GM21526 (cell line): ENCODE results near the gene BAX.

Source experiments
- ATAC-seq: cut with Tn5 transposase; IDR thresholded peaks from one replicate; pipeline ENCODE4 v1.9.1; 2021; ENCODE audit warnings: moderate library complexity; ENCODE audit not compliant: unreplicated experiment, low FRiP score

BAX gene

GRCh38 chr19:48928164-48929025 is 26.3 kb upstream of the BAX start:
- ATAC-seq, result no peak

GRCh38 chr19:48933382-48933932 is 21.2 kb upstream of the BAX start, which contains the start of gene DHDH:
Gene DHDH, plus strand, starts transcription at chr19:48933699. Its CDS starts 23 bp downstream, at chr19:48933722.
- ATAC-seq, result no peak

DNA sequence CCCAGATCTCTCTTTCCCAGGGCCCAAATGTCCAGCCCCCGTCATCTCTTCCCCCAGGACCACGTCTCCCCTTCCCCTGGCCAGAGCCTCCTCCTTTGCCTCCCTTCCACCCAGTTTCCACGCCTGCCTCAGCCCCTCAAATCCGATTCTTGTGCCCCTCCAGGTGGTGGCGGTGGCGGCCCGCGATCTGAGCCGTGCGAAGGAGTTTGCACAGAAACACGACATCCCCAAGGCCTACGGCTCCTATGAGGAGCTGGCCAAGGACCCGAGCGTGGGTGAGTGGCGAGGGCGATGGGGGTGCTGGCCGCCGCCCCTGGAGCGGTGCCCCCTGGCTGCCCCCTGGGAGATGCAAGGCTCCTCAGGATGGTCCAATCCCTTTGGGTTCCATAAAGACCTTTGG is 19.8 kb upstream of the BAX start:
- ATAC-seq, result no peak

- ATAC-seq, result no peak
Measured at GRCh38 chr19:48935864-48936263, 18.8 kb upstream of the BAX start.

GRCh38 chr19:48938256-48938655 is 16.4 kb upstream of the BAX start:
- no peak for ATAC-seq

GRCh38 chr19:48940902-48941301 is 13.8 kb upstream of the BAX start:
- no peak for ATAC-seq

GRCh38 chr19:48943081-48943480 is 11.6 kb upstream of the BAX start:
- no peak for ATAC-seq

GRCh38 chr19:48945415-48945814 is 9.3 kb upstream of the BAX start:
- no peak for ATAC-seq

- ATAC-seq, result no peak
Measured at GRCh38 chr19:48945817-48946216, 8.9 kb upstream of the BAX start.

GRCh38 chr19:48946463-48947257 is 8.0 kb upstream of the BAX start:
- no peak for ATAC-seq

DNA sequence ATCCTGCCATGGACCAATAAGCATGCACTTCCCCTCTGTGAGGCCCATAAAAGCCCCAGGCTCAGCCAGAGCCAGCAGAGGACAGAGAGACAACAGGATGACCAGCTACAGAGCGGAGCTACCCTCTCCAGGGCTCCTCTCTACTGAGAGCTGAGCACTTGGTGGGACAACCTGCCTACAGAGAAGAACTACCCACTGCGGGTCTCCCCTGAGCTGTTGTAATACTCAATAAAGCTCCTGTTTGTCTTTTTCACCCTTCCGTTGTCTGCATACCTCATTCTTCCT is 7.5 kb upstream of the BAX start:
- ATAC-seq, result no peak

DNA sequence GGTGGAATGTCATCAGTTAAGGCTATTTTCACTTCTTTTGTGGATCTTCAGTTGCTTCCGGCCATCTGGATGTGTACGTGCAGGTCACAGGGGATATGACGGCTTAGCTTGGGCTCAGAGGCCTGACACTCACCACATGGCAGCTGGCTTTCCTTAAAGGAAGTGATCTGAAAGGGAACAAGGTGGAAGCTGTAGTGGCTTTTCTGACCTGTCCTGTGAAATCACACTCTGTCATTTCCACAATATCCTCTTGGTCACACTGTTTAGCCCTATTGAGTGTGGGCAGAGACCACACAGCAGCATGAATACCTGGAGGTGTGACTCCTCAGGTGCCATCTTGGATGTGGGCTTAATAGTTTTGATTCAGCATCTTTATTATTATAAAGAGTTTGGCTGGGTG is 4.5 kb upstream of the BAX start:
- ATAC-seq, result no peak

GRCh38 chr19:48950830-48951519 is 3.7 kb upstream of the BAX start:
- ATAC-seq, result no peak

DNA sequence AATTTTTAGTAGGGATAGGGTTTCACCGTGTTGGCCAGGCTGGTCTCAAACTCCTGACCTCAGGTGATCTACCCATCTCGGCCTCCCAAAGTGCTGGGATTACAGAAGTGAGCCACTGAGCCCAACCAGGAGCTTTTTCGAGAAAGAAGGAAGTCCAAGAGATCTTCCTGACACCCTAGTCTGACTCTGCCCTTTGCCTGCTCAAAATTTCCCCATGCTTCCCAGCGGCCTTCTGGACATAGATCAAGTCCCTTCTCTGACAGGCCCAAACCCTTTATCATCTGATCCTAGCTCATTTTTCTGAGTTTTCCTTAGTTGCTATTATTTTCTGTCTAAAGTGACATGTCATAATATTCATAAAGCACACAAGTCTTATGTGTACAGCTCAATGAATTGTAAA is 1.5 kb upstream of the BAX start:
- ATAC-seq, result no peak

- no peak for ATAC-seq
Measured at GRCh38 chr19:48953990-48954594, 583 bp upstream of the BAX start.

- ATAC-seq, result no peak
Measured at GRCh38 chr19:48955308-48955958, 758 bp downstream of the BAX start.

DNA sequence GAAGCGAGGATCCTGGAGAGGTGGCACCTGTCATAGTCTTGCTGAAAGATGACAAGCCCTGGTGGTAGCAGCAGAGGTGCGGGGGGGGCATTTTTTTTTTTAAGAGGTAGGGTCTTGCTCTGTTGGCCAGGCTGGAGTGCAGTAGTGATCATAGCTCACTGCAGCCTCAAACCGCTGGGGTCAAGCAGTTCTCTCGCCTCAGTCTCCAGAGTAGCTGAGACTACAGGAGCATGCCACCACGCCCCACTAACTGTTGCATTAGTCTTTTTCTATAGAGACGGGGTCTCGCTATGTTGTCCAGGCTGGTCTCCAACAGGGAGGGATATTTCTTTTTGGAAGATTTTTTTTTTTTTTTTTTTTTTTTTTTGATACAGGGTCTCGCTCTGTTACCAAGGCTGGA is 3.3 kb downstream of the BAX start:
- ATAC-seq, result no peak

- ATAC-seq, result no peak
Measured at GRCh38 chr19:48959341-48960239, 4.9 kb downstream of the BAX start.

DNA sequence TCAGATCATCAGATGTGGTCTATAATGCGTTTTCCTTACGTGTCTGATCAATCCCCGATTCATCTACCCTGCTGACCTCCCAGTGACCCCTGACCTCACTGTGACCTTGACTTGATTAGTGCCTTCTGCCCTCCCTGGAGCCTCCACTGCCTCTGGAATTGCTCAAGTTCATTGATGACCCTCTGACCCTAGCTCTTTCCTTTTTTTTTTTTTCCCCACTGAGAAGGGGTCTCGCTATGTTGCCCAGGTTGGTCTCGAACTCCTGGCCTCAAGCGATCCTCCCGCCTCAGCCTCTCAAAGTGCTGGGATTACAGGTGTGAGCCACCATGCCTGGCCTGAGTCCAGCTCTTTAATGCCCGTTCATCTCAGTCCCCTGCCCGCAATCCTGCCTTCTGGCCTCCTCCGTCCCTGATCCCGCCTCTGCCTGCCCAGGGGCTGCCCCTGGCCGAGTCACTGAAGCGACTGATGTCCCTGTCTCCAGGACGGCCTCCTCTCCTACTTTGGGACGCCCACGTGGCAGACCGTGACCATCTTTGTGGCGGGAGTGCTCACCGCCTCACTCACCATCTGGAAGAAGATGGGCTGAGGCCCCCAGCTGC is 6.5 kb downstream of the BAX start:
- no peak for ATAC-seq
